ENCODE measurements around the gene ITIH4. TPM values are rescaled to one million over a fixed set of nuclear protein-coding genes. Genes with fewer than 3 reads are reported as not detected.

Gene ITIH4
- total RNA-seq, 3 donors from 2014 or later, result 1.9 to 6.0 (median 4.3) TPM

GRCh38 chr3:52801839-52802238 lies 28.6 kb downstream of the ITIH4 start:
- no peak for ATAC-seq
- no peaks in the 10 kb centered on the region for H3K36me3 ChIP-seq (ENCODE audit: low read depth)
- intact Hi-C loops (cut with DNase I, micrococcal nuclease), result no loop called here
- no peak for TF ChIP-seq CTCF (IDR thresholded peaks at IDR 0.05)
- H3K4me3 ChIP-seq, result no peak overlapping the region
- DNase-seq, result no peak
- H3K4me1 ChIP-seq (ENCODE audit: low read depth), result no peaks in the 10 kb centered on the region
- no peaks in the 10 kb centered on the region for H3K9me3 ChIP-seq

GRCh38 chr3:52800079-52800478 lies 30.4 kb downstream of the ITIH4 start:
- no peak for DNase-seq
- Histone ChIP-seq H3K4me1 (ENCODE audit: low read depth) (no peaks in the 10 kb centered on the region), H3K9me3 (no peaks in the 10 kb centered on the region), H3K4me3 (no peak overlapping the region), H3K36me3 (ENCODE audit: low read depth) (no peaks in the 10 kb centered on the region)
- intact Hi-C loops (cut with DNase I, micrococcal nuclease), result no loop called here
- ATAC-seq, result no peak
- TF ChIP-seq CTCF (IDR thresholded peaks at IDR 0.05), result no peak

- no peak overlapping the region for H3K4me3 ChIP-seq
- H3K4me1 ChIP-seq (ENCODE audit: low read depth), result no peaks in the 10 kb centered on the region
- peak; percentile 45 for TF ChIP-seq CTCF (IDR thresholded peaks at IDR 0.05)
- intact Hi-C loops (cut with DNase I, micrococcal nuclease), result no loop called here
- no peaks in the 10 kb centered on the region for H3K9me3 ChIP-seq
- no peaks in the 10 kb centered on the region for H3K36me3 ChIP-seq (ENCODE audit: low read depth)
- ATAC-seq (peak; percentile 63), DNase-seq (peak in 1 of 3 donors; percentile 23)
These were observed 31.4 kb downstream of the ITIH4 start for GRCh38 chr3:52798978-52799476.

- peak; percentile 7 for ATAC-seq
These were observed 32.0 kb downstream of the ITIH4 start for GRCh38 chr3:52798376-52798977.

GRCh38 chr3:52796411-52796810 lies 34.1 kb downstream of the ITIH4 start:
- Histone ChIP-seq H3K4me3 (no peak overlapping the region), H3K4me1 (ENCODE audit: low read depth) (no peaks in the 10 kb centered on the region), H3K36me3 (ENCODE audit: low read depth) (no peaks in the 10 kb centered on the region), H3K9me3 (no peaks in the 10 kb centered on the region)
- no peak for ATAC-seq
- intact Hi-C loops (cut with DNase I, micrococcal nuclease), result no loop called here
- TF ChIP-seq CTCF (IDR thresholded peaks at IDR 0.05), result no peak
- no peak for DNase-seq

More at GRCh38 chr3:52798376-52798977, 32.0 kb downstream of the ITIH4 start:
- Histone ChIP-seq H3K9me3 (no peaks in the 10 kb centered on the region), H3K4me1 (ENCODE audit: low read depth) (no peaks in the 10 kb centered on the region), H3K36me3 (ENCODE audit: low read depth) (no peaks in the 10 kb centered on the region), H3K4me3 (no peak overlapping the region)
- TF ChIP-seq CTCF (IDR thresholded peaks at IDR 0.05), result no peak
- no peak for DNase-seq
- intact Hi-C loops (cut with DNase I, micrococcal nuclease), result no loop called here

Data from mucosa of descending colon (tissue), 3 donors.